IMR-90 (cell line): ENCODE data around the gene DEFB110. TPM values are rescaled to one million over a fixed set of nuclear protein-coding genes. Genes with fewer than 3 reads are reported as not detected.

Source experiments
- ATAC-seq: fragments of 200-7000 bp; cut with Tn5 transposase; 2 replicates; pipeline ENCODE4 v1.9.1; 2020; ENCODE audit warnings: low read depth, mild to moderate bottlenecking, moderate library complexity
- BruUV-seq: library from RNA; stranded (reverse); fragments of 400-500 nt; replicated peaks from 2 replicates; lab custom pipeline; 2021; lab: Mats Ljungman, UMichigan
- CTCF ChIA-PET: fragments of 300-600 bp; formaldehyde crosslinking; extraction: SDS; loops from one replicate; lab custom pipeline; 2021; ENCODE audit warnings: antibody characterized with exemption; lab: Yijun Ruan, JAX
- POLR2A ChIA-PET: fragments of 300-600 bp; sonication (Branson Sonifier 250); formaldehyde crosslinking; loops from one replicate; lab custom pipeline; 2022; ENCODE audit warnings: antibody characterized with exemption; ENCODE audit not compliant: unreplicated experiment; lab: Charles Lee
- DNase-seq: peaks from one replicate; pipeline ENCODE4 v3.0.0; 2013
- H2AFZ ChIP-seq: replicated peaks from 2 replicates; pipeline ENCODE3; 2013; ENCODE audit warnings: low read length, mild to moderate bottlenecking; ENCODE audit not compliant: poor library complexity
- H2AK5ac ChIP-seq: 2 replicates; pipeline ENCODE4 v1.6.1; 2013; ENCODE audit warnings: low read depth, low read length, inconsistent platforms
- H2AK9ac ChIP-seq: replicated peaks from 2 replicates; pipeline ENCODE3; 2013; ENCODE audit warnings: mild to moderate bottlenecking, low read depth, low read length, moderate library complexity; ENCODE audit not compliant: poor library complexity
- H2BK120ac ChIP-seq: 2 replicates; pipeline ENCODE4 v1.6.1; 2013; ENCODE audit warnings: low read depth, low read length, inconsistent platforms
- H2BK15ac ChIP-seq: 3 replicates; pipeline ENCODE4 v1.6.1; 2013; ENCODE audit warnings: low read depth, low read length, inconsistent platforms
- H2BK20ac ChIP-seq: 2 replicates; pipeline ENCODE4 v1.6.1; 2013; ENCODE audit warnings: low read depth, mild to moderate bottlenecking, inconsistent platforms, low read length, moderate library complexity
- H2BK5ac ChIP-seq: 2 replicates; pipeline ENCODE4 v1.6.1; 2013; ENCODE audit warnings: mild to moderate bottlenecking, low read depth, low read length, inconsistent platforms; ENCODE audit not compliant: poor library complexity, severe bottlenecking
- H3K14ac ChIP-seq: replicated peaks from 2 replicates; pipeline ENCODE4 v1.6.1; 2013; ENCODE audit warnings: low read depth, low read length, inconsistent platforms
- H3K18ac ChIP-seq: 2 replicates; pipeline ENCODE4 v1.6.1; 2013; ENCODE audit warnings: low read depth, low read length, control low read depth
- H3K23ac ChIP-seq: 2 replicates; pipeline ENCODE4 v1.6.1; 2013; ENCODE audit warnings: low read depth, low read length, inconsistent platforms
- H3K27ac ChIP-seq: 2 replicates; pipeline ENCODE4 v1.5.1; 2013; ENCODE audit warnings: mild to moderate bottlenecking, control low read depth, low read length; ENCODE audit not compliant: insufficient read depth
- H3K27me3 ChIP-seq: 2 replicates; pipeline ENCODE4 v1.6.1; 2013; ENCODE audit warnings: low read length; ENCODE audit not compliant: control insufficient read depth, insufficient read depth
- H3K36me3 ChIP-seq: 2 replicates; pipeline ENCODE4 v1.6.1; 2013; ENCODE audit warnings: low read length, mixed read lengths; ENCODE audit not compliant: control insufficient read depth, insufficient read depth
- H3K4ac ChIP-seq: 2 replicates; pipeline ENCODE4 v1.6.1; 2013; ENCODE audit warnings: low read depth, low read length, inconsistent platforms
- H3K4me1 ChIP-seq: 2 replicates; pipeline ENCODE4 v1.6.1; 2013; ENCODE audit warnings: low read length, mixed read lengths; ENCODE audit not compliant: control insufficient read depth, insufficient read depth
- H3K4me2 ChIP-seq: 2 replicates; pipeline ENCODE4 v1.6.1; 2013; ENCODE audit warnings: low read depth, mild to moderate bottlenecking, control low read depth, low read length, moderate library complexity
- H3K4me3 ChIP-seq: 2 replicates; pipeline ENCODE4 v1.5.1; 2013; ENCODE audit warnings: low read depth, mild to moderate bottlenecking, control low read depth, low read length, moderate library complexity; ENCODE audit not compliant: insufficient read depth
- H3K56ac ChIP-seq: 2 replicates; pipeline ENCODE4 v1.6.1; 2013; ENCODE audit warnings: low read length, inconsistent platforms; ENCODE audit not compliant: insufficient read depth; ENCODE audit errors: extremely low read depth
- H3K79me1 ChIP-seq, 2 experiments: 2 replicates each; pipeline ENCODE4 v1.6.1; 2013; ENCODE audit warnings: low read length in 2 of 2, inconsistent platforms in 1 of 2, low read depth in 1 of 2
- H3K9ac ChIP-seq: 2 replicates; pipeline ENCODE4 v1.6.1; 2013; ENCODE audit warnings: low read depth, low read length, control low read depth
- H3K9me1 ChIP-seq: 2 replicates; pipeline ENCODE4 v1.6.1; 2013; ENCODE audit warnings: low read length, inconsistent platforms; ENCODE audit not compliant: insufficient read depth
- H3K9me3 ChIP-seq: 2 replicates; pipeline ENCODE4 v1.6.1; 2013; ENCODE audit warnings: low read length; ENCODE audit not compliant: control insufficient read depth, insufficient read depth
- H4K20me1 ChIP-seq: 2 replicates; pipeline ENCODE4 v1.6.1; 2013; ENCODE audit warnings: low read length, inconsistent platforms; ENCODE audit not compliant: insufficient read depth
- H4K5ac ChIP-seq: 2 replicates; pipeline ENCODE4 v1.6.1; 2013; ENCODE audit warnings: mild to moderate bottlenecking, low read depth, low read length, control low read depth
- H4K8ac ChIP-seq, 2 experiments: 2 replicates each; pipeline ENCODE4 v1.6.1; 2013; ENCODE audit warnings: low read depth in 2 of 2, low read length in 2 of 2, control low read depth in 1 of 2, inconsistent platforms in 1 of 2
- H4K91ac ChIP-seq: 2 replicates; pipeline ENCODE4 v1.6.1; 2013; ENCODE audit warnings: low read depth, low read length, inconsistent platforms; ENCODE audit not compliant: insufficient read depth
- BHLHE40 ChIP-seq: fragments of 150-350 bp; IDR thresholded peaks from 2 replicates; pipeline ENCODE4 v1.6.1; 2016; ENCODE audit warnings: mild to moderate bottlenecking, low read depth, low read length
- CEBPB ChIP-seq: IDR thresholded peaks from 2 replicates; pipeline ENCODE4 v1.6.1; 2012; ENCODE audit warnings: low read depth, low read length, improper control_type of control experiment
- CHD1 ChIP-seq: IDR thresholded peaks from 2 replicates; pipeline ENCODE4 v1.6.1; 2012; ENCODE audit warnings: low read depth, low read length, improper control_type of control experiment
- CTCF ChIP-seq: conservative IDR thresholded peaks from 2 replicates; pipeline ENCODE4 v1.5.1; 2012; ENCODE audit warnings: mild to moderate bottlenecking, low read depth, low read length, improper control_type of control experiment
- ELK1 ChIP-seq: fragments of 150-350 bp; IDR thresholded peaks from 2 replicates; pipeline ENCODE4 v1.6.1; 2016; ENCODE audit warnings: low read depth, mild to moderate bottlenecking, low read length, moderate library complexity, borderline replicate concordance
- FOS ChIP-seq: fragments of 150-350 bp; IDR thresholded peaks from 2 replicates; pipeline ENCODE4 v1.6.1; 2016; ENCODE audit warnings: low read depth, low read length
- MAFK ChIP-seq: IDR thresholded peaks from 2 replicates; pipeline ENCODE4 v1.6.1; 2012; ENCODE audit warnings: low read depth, low read length, improper control_type of control experiment
- MAZ ChIP-seq: IDR thresholded peaks from 2 replicates; pipeline ENCODE4 v1.6.1; 2012; ENCODE audit warnings: low read depth, mild to moderate bottlenecking, low read length, improper control_type of control experiment, moderate library complexity, borderline replicate concordance
- MXI1 ChIP-seq: IDR thresholded peaks from 2 replicates; pipeline ENCODE4 v1.6.1; 2012; ENCODE audit warnings: low read depth, mild to moderate bottlenecking, low read length, moderate library complexity, borderline replicate concordance
- POLR2A ChIP-seq: IDR thresholded peaks from 2 replicates; pipeline ENCODE4 v1.6.1; 2012; ENCODE audit warnings: mild to moderate bottlenecking, low read depth, low read length
- RCOR1 ChIP-seq: IDR thresholded peaks from 2 replicates; pipeline ENCODE4 v1.6.1; 2012; ENCODE audit warnings: mild to moderate bottlenecking, low read length, improper control_type of control experiment; ENCODE audit not compliant: insufficient replicate concordance
- RFX5 ChIP-seq: IDR thresholded peaks from 2 replicates; pipeline ENCODE4 v1.8.0; 2012; ENCODE audit warnings: low read depth, mild to moderate bottlenecking, low read length, moderate library complexity
- SMC3 ChIP-seq: fragments of 150-350 bp; IDR thresholded peaks from 2 replicates; pipeline ENCODE4 v1.6.1; 2016; ENCODE audit warnings: low read depth, mild to moderate bottlenecking, antibody characterized with exemption, low read length, moderate library complexity
- USF2 ChIP-seq: fragments of 150-350 bp; IDR thresholded peaks from 2 replicates; pipeline ENCODE4 v1.6.1; 2017; ENCODE audit warnings: mild to moderate bottlenecking, antibody characterized with exemption, low read length, low read depth
- dilution Hi-C: fragments of 300-500 bp; cut with HindIII; formaldehyde crosslinking; loops from one replicate; pipeline ENCODE4 v1.14.3; 2018; ENCODE audit warnings: low sequenced_read_pairs; ENCODE audit not compliant: unreplicated experiment
- in situ Hi-C: fragments of 300-500 bp; cut with MboI; formaldehyde crosslinking; loops from 3 replicates; pipeline ENCODE4 v1.14.3; 2019; ENCODE audit warnings: low sequenced_read_pairs, inconsistent platforms, mixed read lengths
- intact Hi-C: fragments of 100-400 bp; cut with micrococcal nuclease; formaldehyde crosslinking; loops from 2 replicates; pipeline ENCODE4 v1.10.0; 2022
- polyA plus RNA-seq, 3 experiments: library from polyadenylated mRNA; depleted of rRNA; stranded (reverse); fragments of >200 nt; gene quantifications; 2 replicates each; pipeline ENCODE4 v1.2.3, GENCODE V29; 2012; ENCODE audit warnings: low replicate concordance in 1 of 3
- total RNA-seq: library from RNA; depleted of rRNA; stranded (reverse); fragments of >200 nt; gene quantifications from 2 replicates; pipeline ENCODE4 v1.2.3, GENCODE V29; 2012

Gene DEFB110
- total and polyA plus RNA-seq, 2 of the 4 experiments (the other 2 are of a cell fraction): not detected

GRCh38 chr6:49995278-49995677 is 26.5 kb downstream of the DEFB110 start:
- TF ChIP-seq RCOR1: no peak
- no peak for TF ChIP-seq USF2
- no peak for TF ChIP-seq BHLHE40
- TF ChIP-seq FOS: no peak
- TF ChIP-seq MXI1: no peak
- TF ChIP-seq POLR2A: no peak
- TF ChIP-seq ELK1: no peak
- TF ChIP-seq CHD1: no peak
- no peak for TF ChIP-seq SMC3
- TF ChIP-seq MAFK: no peak
- no peak for TF ChIP-seq CTCF
- TF ChIP-seq MAZ: no peak
- TF ChIP-seq RFX5: no peak
- TF ChIP-seq CEBPB: no peak
- H2AK9ac ChIP-seq: no peak overlapping the region
- H2BK5ac ChIP-seq: no peak overlapping the region
- no peak overlapping the region for H2AK5ac ChIP-seq
- H4K91ac ChIP-seq: no peak overlapping the region
- H3K4ac ChIP-seq: no peak overlapping the region
- no peaks in the 10 kb centered on the region for H3K36me3 ChIP-seq
- no peak overlapping the region for H4K8ac ChIP-seq
- no peaks in the 10 kb centered on the region for H3K9me3 ChIP-seq
- H3K56ac ChIP-seq: no peak overlapping the region
- in situ Hi-C loops: no loop called here
- H3K14ac ChIP-seq: no peak overlapping the region
- no peak overlapping the region for H4K5ac ChIP-seq
- H3K23ac ChIP-seq: no peak overlapping the region
- no peak overlapping the region for H2BK20ac ChIP-seq
- H3K4me1 ChIP-seq: no peaks in the 10 kb centered on the region
- ChIA-PET POLR2A (no interaction called here), CTCF (no interaction called here)
- H3K4me2 ChIP-seq: no peak overlapping the region
- no peak overlapping the region for H3K4me3 ChIP-seq
- H2BK15ac ChIP-seq: no peak overlapping the region
- H2AFZ ChIP-seq: no peak overlapping the region
- DNase-seq: no peak
- no peaks in the 10 kb centered on the region for H3K79me1 ChIP-seq
- no peaks in the 10 kb centered on the region for H4K20me1 ChIP-seq
- no peak for ATAC-seq
- dilution Hi-C loops: no loop called here
- H3K18ac ChIP-seq: no peak overlapping the region
- intact Hi-C loops: no loop called here
- H3K27ac ChIP-seq: no peak overlapping the region
- BruUV-seq: no TSS peak
- no peak overlapping the region for H3K9ac ChIP-seq
- no peaks in the 10 kb centered on the region for H3K9me1 ChIP-seq
- H2BK120ac ChIP-seq: no peak overlapping the region
- no peaks in the 10 kb centered on the region for H3K27me3 ChIP-seq
